Glutamatergic neuron (in vitro differentiated cells): ENCODE measurements around the gene SLC22A17. TPM values are rescaled to one million over a fixed set of nuclear protein-coding genes. Genes with fewer than 3 reads are reported as not detected.

Source experiments
- DNase-seq: peaks from one replicate; pipeline ENCODE4 v3.0.0; 2022
- H3K27ac Mint-ChIP-seq: one replicate; pipeline ENCODE4 v1.8.0; 2020; ENCODE audit warnings: mild to moderate bottlenecking, mixed read lengths, inconsistent platforms; ENCODE audit not compliant: unreplicated experiment
- H3K27me3 Mint-ChIP-seq: one replicate; pipeline ENCODE4 v1.8.0; 2020; ENCODE audit warnings: mild to moderate bottlenecking, moderate library complexity, mixed read lengths, inconsistent platforms; ENCODE audit not compliant: unreplicated experiment
- H3K36me3 Mint-ChIP-seq: one replicate; pipeline ENCODE4 v1.8.0; 2020; ENCODE audit warnings: mild to moderate bottlenecking, mixed read lengths, inconsistent platforms; ENCODE audit not compliant: unreplicated experiment
- H3K4me1 Mint-ChIP-seq: one replicate; pipeline ENCODE4 v1.8.0; 2020; ENCODE audit warnings: mild to moderate bottlenecking, low read depth, mixed read lengths, inconsistent platforms; ENCODE audit not compliant: unreplicated experiment
- H3K4me3 Mint-ChIP-seq: one replicate; pipeline ENCODE4 v1.8.0; 2020; ENCODE audit warnings: mild to moderate bottlenecking, mixed read lengths, inconsistent platforms; ENCODE audit not compliant: unreplicated experiment
- H3K9me3 Mint-ChIP-seq: one replicate; pipeline ENCODE4 v1.8.0; 2020; ENCODE audit warnings: mild to moderate bottlenecking, moderate library complexity, mixed read lengths, inconsistent platforms; ENCODE audit not compliant: unreplicated experiment
- CTCF ChIP-seq: fragments of 200-600 bp; sonication (generic); IDR thresholded peaks from one replicate; pipeline ENCODE4 v1.5.0; 2021; ENCODE audit not compliant: partially characterized antibody, unreplicated experiment
- total RNA-seq: library from RNA; stranded (reverse); fragmentation: NEBNext Ultra II Directional; extraction: Animal tissue kit (Norgen Biotek cat#: 25700); gene quantifications from one replicate; pipeline ENCODE4 v1.2.1, GENCODE V29; 2021; ENCODE audit not compliant: unreplicated experiment

Gene SLC22A17
- total RNA-seq, 1 donor from 2014 or later: 70.6 TPM

- peaks cover 12% of the 10 kb centered on the region for H3K36me3 Mint-ChIP-seq
- H3K27me3 Mint-ChIP-seq: peaks cover 10% of the 10 kb centered on the region
- no peak for DNase-seq
- TF ChIP-seq CTCF: no peak
- H3K9me3 Mint-ChIP-seq: peaks cover 9% of the 10 kb centered on the region
- H3K4me1 Mint-ChIP-seq: peaks cover 14% of the 10 kb centered on the region
- H3K4me3 Mint-ChIP-seq: no peak overlapping the region
- H3K27ac Mint-ChIP-seq: no peak overlapping the region
These were observed 5.0 kb downstream of the SLC22A17 start for GRCh38 chr14:23347406-23348296.

- Mint-ChIP-seq H3K36me3 (peaks cover 12% of the 10 kb centered on the region), H3K27ac (no peak overlapping the region), H3K27me3 (peaks cover 10% of the 10 kb centered on the region), H3K4me1 (peaks cover 14% of the 10 kb centered on the region), H3K4me3 (no peak overlapping the region), H3K9me3 (peaks cover 9% of the 10 kb centered on the region)
- TF ChIP-seq CTCF: no peak
- no peak for DNase-seq
These were observed 5.8 kb downstream of the SLC22A17 start for GRCh38 chr14:23346693-23347405.

- TF ChIP-seq CTCF: no peak
- DNase-seq: no peak
- Mint-ChIP-seq H3K4me1 (peaks cover 12% of the 10 kb centered on the region), H3K27me3 (peaks cover 8% of the 10 kb centered on the region), H3K4me3 (no peak overlapping the region), H3K36me3 (peaks cover 9% of the 10 kb centered on the region), H3K9me3 (peaks cover 9% of the 10 kb centered on the region), H3K27ac (peak overlapping the region; percentile 2)
These were observed 6.5 kb downstream of the SLC22A17 start for GRCh38 chr14:23345987-23346692.

GRCh38 chr14:23344481-23344880 lies 8.2 kb downstream of the SLC22A17 start:
- Mint-ChIP-seq H3K4me3 (no peak overlapping the region), H3K27ac (no peak overlapping the region), H3K27me3 (peaks cover 3% of the 10 kb centered on the region), H3K36me3 (peaks cover 5% of the 10 kb centered on the region), H3K4me1 (peaks cover 6% of the 10 kb centered on the region), H3K9me3 (peaks cover 4% of the 10 kb centered on the region)
- TF ChIP-seq CTCF: no peak
- no peak for DNase-seq
